ENCODE measurements around the gene CELF5. TPM values are rescaled to one million over a fixed set of nuclear protein-coding genes. Genes with fewer than 3 reads are reported as not detected.
A peak's percentile ranks its signal among the peaks of the same experiment; 100 is the strongest.

The CELF5 gene
- total RNA-seq, 4 donors from 2014 or later = 0.27 to 0.48 TPM; not detected in 2

GRCh38 chr19:3178377-3178972, 46.0 kb upstream of the CELF5 start, which contains the start of gene S1PR4:
TSS of gene S1PR4 (plus strand) at chr19:3178769. CDS start at chr19:3178793, 24 bp downstream.
- Histone ChIP-seq H3K9me3 (no peaks in the 10 kb centered on the region), H3K27ac (peak within 1 kb of the TSS; percentile 61 to 74 (median 63)), H3K27me3 (no peaks in the 10 kb centered on the region), H3K36me3 (no peaks in the 10 kb centered on the region), H3K4me1 (peaks cover 11 to 18% (median 16%) of the 10 kb centered on the region in 4 donors), H3K4me3 (peak within 1 kb of the TSS in 3 of 4 donors; percentile 10 to 40 (median 25))
- peak; percentile 33 for DNase-seq
- TF ChIP-seq POLR2AphosphoS5 (IDR thresholded peaks at IDR 0.05) = peak in 1 of 3 donors; percentile 49
- TF ChIP-seq EP300 (IDR thresholded peaks at IDR 0.05; ENCODE audit: low read depth) = no peak
- TF ChIP-seq CTCF (IDR thresholded peaks at IDR 0.05) = peak in 1 of 5 experiments; percentile 9
- peak; percentile 61 for TF ChIP-seq POLR2A (IDR thresholded peaks at IDR 0.05)
- intact Hi-C loops (cut with DNase I; ENCODE audit: low total_unique reads) = no loop called here
- in situ Hi-C loops (cut with MboI; ENCODE audit: low pct_ligation_motif_present in 1 of 4, low pct_unique_long_range_greater_than_20kb in 1 of 4, low sequenced_read_pairs in 3 of 4) = no loop called here
- 56% methylated on average over 32 of the region's 42 CpGs; no CpG with 5 or more reads in 1 of the 2 donors for WGBS, 2 donors (ENCODE audit: low coverage in 1 of 2)

GRCh38 chr19:3178973-3179738, 45.3 kb upstream of the CELF5 start:
- DNase-seq = no peak
- Histone ChIP-seq H3K27ac (peak overlapping the region; percentile 61 to 74 (median 63)), H3K36me3 (no peaks in the 10 kb centered on the region), H3K4me1 (peaks cover 11 to 18% (median 16%) of the 10 kb centered on the region in 4 donors), H3K4me3 (peak overlapping the region in 3 of 4 donors; percentile 10 to 40 (median 25)), H3K27me3 (no peaks in the 10 kb centered on the region), H3K9me3 (no peaks in the 10 kb centered on the region)
- intact Hi-C loops (cut with DNase I; ENCODE audit: low total_unique reads) (no loop called here), in situ Hi-C loops (cut with MboI; ENCODE audit: low pct_ligation_motif_present in 1 of 4, low pct_unique_long_range_greater_than_20kb in 1 of 4, low sequenced_read_pairs in 3 of 4) (no loop called here)
- WGBS, 2 donors (ENCODE audit: low coverage in 1 of 2) = 58 to 80% methylated on average over 1 to 28 of the region's 52 CpGs
- no peak for TF ChIP-seq POLR2AphosphoS5 (IDR thresholded peaks at IDR 0.05)
- TF ChIP-seq POLR2A (IDR thresholded peaks at IDR 0.05) = peak; percentile 2

- TF ChIP-seq POLR2AphosphoS5 (IDR thresholded peaks at IDR 0.05) (no peak), POLR2A (IDR thresholded peaks at IDR 0.05) (no peak), CTCF (IDR thresholded peaks at IDR 0.05) (no peak), EP300 (IDR thresholded peaks at IDR 0.05; ENCODE audit: low read depth) (no peak)
- H3K27me3 ChIP-seq = no peaks in the 10 kb centered on the region
- intact Hi-C loops (cut with DNase I; ENCODE audit: low total_unique reads) (no loop called here), in situ Hi-C loops (cut with MboI; ENCODE audit: low pct_ligation_motif_present in 1 of 4, low pct_unique_long_range_greater_than_20kb in 1 of 4, low sequenced_read_pairs in 3 of 4) (no loop called here)
- no peaks in the 10 kb centered on the region for H3K9me3 ChIP-seq
- H3K27ac ChIP-seq = peak overlapping the region; percentile 61 to 74 (median 63)
- H3K4me3 ChIP-seq = peak overlapping the region in 3 of 4 donors; percentile 10 to 40 (median 25)
- no peaks in the 10 kb centered on the region for H3K36me3 ChIP-seq
- H3K4me1 ChIP-seq = peaks cover 11 to 20% (median 18%) of the 10 kb centered on the region in 4 donors
- 40 to 77% methylated on average over 1 to 31 of the region's 31 CpGs for WGBS, 2 donors (ENCODE audit: low coverage in 1 of 2)
- no peak for DNase-seq
These were observed 44.6 kb upstream of the CELF5 start for GRCh38 chr19:3179739-3180293.

GRCh38 chr19:3183721-3184641, 40.5 kb upstream of the CELF5 start:
- WGBS, 2 donors (ENCODE audit: low coverage in 1 of 2) = 77% methylated on average over 12 to 13 of the region's 13 CpGs
- no peak for DNase-seq
- no peak for TF ChIP-seq POLR2A (IDR thresholded peaks at IDR 0.05)
- no peak for TF ChIP-seq CTCF (IDR thresholded peaks at IDR 0.05)
- no peak for TF ChIP-seq EP300 (IDR thresholded peaks at IDR 0.05; ENCODE audit: low read depth)
- TF ChIP-seq POLR2AphosphoS5 (IDR thresholded peaks at IDR 0.05) = no peak
- H3K4me1 ChIP-seq = peaks cover 21 to 33% (median 31%) of the 10 kb centered on the region in 4 donors
- H3K27me3 ChIP-seq = no peaks in the 10 kb centered on the region
- H3K9me3 ChIP-seq = no peaks in the 10 kb centered on the region
- no peak overlapping the region for H3K4me3 ChIP-seq
- no peak overlapping the region for H3K27ac ChIP-seq
- H3K36me3 ChIP-seq = no peaks in the 10 kb centered on the region
- intact Hi-C loops (cut with DNase I; ENCODE audit: low total_unique reads) (no loop called here), in situ Hi-C loops (cut with MboI; ENCODE audit: low pct_ligation_motif_present in 1 of 4, low pct_unique_long_range_greater_than_20kb in 1 of 4, low sequenced_read_pairs in 3 of 4) (no loop called here)

All from transverse colon (tissue), 4 donors.